NCI-H1930 (cell line): ENCODE measurements around the gene NUDT22.
A peak's percentile ranks its signal among the peaks of the same experiment; 100 is the strongest.

Experiments
- DNase-seq, 2 experiments: peaks; one replicate each; lab custom pipeline; 2025; lab: John Stamatoyannopoulos, UW

The NUDT22 gene

GRCh38 chr11:64225608-64226506 is at the start of gene NUDT22, which contains the start of gene TRPT1:
Gene NUDT22, plus strand, starts transcription at chr11:64226274. Its CDS starts 379 bp downstream, at chr11:64226653.
Gene TRPT1, minus strand, starts transcription at chr11:64226186. Its CDS starts 326 bp downstream, at chr11:64225860.
- peak; percentile 68 to 84 for DNase-seq

GRCh38 chr11:64176751-64177150 is 49.3 kb upstream of the NUDT22 start:
- no peak for DNase-seq

GRCh38 chr11:64178203-64178602 is 47.9 kb upstream of the NUDT22 start:
- DNase-seq: no peak

GRCh38 chr11:64178951-64179639 is 47.0 kb upstream of the NUDT22 start:
- no peak for DNase-seq

- no peak for DNase-seq
Observed at GRCh38 chr11:64180891-64181290, 45.2 kb upstream of the NUDT22 start.

- peak in 1 of 2 experiments; percentile 21 for DNase-seq
Observed at GRCh38 chr11:64181506-64182411, 44.3 kb upstream of the NUDT22 start.

GRCh38 chr11:64183890-64184289 is 42.2 kb upstream of the NUDT22 start:
- DNase-seq: no peak

GRCh38 chr11:64185175-64185692 is 40.8 kb upstream of the NUDT22 start:
- peak; percentile 53 to 62 for DNase-seq

- DNase-seq: peak; percentile 99 to 100
Observed at GRCh38 chr11:64185693-64186491, 40.2 kb upstream of the NUDT22 start, which contains the start of gene STIP1. Gene STIP1, plus strand, starts transcription at chr11:64186171. Its CDS starts 91 bp downstream, at chr11:64186262.

- no peak for DNase-seq
Observed at GRCh38 chr11:64186492-64187165, 39.4 kb upstream of the NUDT22 start.

- DNase-seq: no peak
Observed at GRCh38 chr11:64192434-64192833, 33.6 kb upstream of the NUDT22 start.

- no peak for DNase-seq
Observed at GRCh38 chr11:64196626-64197025, 29.4 kb upstream of the NUDT22 start.

- no peak for DNase-seq
Observed at GRCh38 chr11:64198511-64198910, 27.6 kb upstream of the NUDT22 start.

GRCh38 chr11:64201543-64201942 is 24.5 kb upstream of the NUDT22 start:
- DNase-seq: no peak

GRCh38 chr11:64202992-64203391 is 23.1 kb upstream of the NUDT22 start:
- DNase-seq: no peak

- DNase-seq: no peak
Observed at GRCh38 chr11:64203421-64204079, 22.5 kb upstream of the NUDT22 start.

GRCh38 chr11:64204080-64204440 is 22.0 kb upstream of the NUDT22 start:
- DNase-seq: no peak

- DNase-seq: peak in 1 of 2 experiments; percentile 60
Observed at GRCh38 chr11:64204464-64204989, 21.5 kb upstream of the NUDT22 start.
